GM21423 (cell line): ENCODE data around the gene ALDH5A1.
A peak's percentile ranks its signal among the peaks of the same experiment; 100 is the strongest.

Source experiments
- ATAC-seq: cut with Tn5 transposase; IDR thresholded peaks from one replicate; pipeline ENCODE4 v1.9.1; 2021; ENCODE audit warnings: mild to moderate bottlenecking, moderate library complexity; ENCODE audit not compliant: unreplicated experiment

ALDH5A1 gene

DNA sequence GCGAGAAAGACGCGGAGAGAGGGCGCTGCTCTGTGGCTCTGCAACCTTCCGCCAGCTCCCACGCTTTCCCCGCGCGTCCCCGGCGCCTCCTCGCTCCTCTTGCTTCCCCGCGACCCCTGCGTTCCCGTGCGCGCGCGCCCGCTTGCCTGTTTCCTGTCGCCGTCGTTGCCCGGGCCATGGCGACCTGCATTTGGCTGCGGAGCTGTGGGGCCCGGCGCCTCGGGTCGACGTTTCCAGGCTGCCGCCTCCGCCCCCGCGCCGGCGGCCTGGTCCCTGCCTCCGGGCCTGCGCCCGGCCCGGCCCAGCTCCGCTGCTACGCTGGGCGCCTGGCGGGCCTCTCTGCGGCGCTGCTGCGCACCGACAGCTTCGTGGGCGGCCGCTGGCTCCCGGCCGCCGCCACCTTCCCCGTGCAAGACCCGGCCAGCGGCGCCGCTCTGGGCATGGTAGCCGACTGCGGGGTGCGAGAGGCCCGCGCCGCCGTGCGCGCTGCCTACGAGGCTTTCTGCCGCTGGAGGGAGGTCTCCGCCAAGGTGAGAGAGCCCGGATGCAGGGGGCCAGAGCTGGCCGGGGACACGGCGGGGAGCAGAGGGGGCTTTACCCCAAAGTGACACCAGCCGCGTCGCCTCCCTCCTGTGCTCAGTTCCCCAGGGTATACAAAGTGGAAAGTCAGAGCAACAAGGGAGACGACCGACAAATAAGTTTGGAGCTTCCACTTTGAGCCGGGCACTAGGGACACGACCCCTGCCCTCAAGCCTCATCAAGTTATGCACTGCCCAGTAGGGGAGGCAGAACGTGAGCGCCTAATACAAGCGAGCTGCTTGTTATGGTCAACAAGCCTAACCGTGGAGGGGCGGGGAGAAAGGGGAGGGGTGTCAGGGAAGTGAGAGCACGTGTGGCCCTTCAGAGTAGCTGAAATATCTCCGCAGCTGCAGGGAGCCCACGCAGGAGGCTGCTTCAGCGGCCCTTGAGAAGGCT is at the start of gene ALDH5A1:
TSS of gene ALDH5A1 (plus strand) at position 149 of the 975 bp plus-strand sequence. CDS start at position 177, 28 bp downstream.
- ATAC-seq: peak; percentile 73

DNA sequence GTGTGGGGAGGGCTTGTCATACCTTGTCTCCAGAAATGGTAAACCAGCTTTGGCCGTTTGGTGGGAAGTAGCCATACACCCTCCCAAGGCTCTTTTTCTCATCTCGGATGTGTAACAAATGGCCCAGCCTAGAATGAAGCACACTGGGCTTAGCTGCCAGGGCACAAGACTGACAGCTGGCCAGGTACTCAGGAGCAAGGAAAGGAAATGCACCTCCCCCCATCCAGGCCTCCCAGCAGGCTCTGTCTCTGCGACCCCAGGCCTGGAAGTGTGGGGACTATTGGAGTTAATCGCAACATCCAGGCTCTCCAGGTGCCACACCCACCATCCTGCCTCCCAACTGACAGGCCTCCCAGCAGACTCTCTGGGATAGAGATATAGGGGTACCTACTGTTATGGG is 49.1 kb upstream of the ALDH5A1 start:
- no peak for ATAC-seq

DNA sequence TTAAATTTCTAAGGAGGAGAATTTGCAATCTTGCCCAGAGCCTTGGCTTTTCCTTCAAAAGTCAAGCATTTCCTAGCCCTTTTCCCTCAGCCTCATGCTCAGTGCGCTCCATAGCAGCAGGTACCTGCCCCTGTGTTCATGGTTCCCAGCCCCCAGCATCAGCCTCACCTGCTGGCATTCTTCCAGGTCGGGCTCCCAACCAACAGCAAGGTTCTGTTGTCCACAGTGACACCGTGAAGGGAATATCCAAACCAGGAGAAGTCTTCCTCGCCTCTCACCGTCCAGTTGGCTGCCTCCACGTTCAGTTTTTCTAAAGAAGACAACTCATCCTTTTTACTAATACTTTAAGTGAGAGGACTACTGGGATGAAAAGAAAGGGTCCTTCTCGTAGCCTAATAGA is 48.1 kb upstream of the ALDH5A1 start:
- no peak for ATAC-seq

DNA sequence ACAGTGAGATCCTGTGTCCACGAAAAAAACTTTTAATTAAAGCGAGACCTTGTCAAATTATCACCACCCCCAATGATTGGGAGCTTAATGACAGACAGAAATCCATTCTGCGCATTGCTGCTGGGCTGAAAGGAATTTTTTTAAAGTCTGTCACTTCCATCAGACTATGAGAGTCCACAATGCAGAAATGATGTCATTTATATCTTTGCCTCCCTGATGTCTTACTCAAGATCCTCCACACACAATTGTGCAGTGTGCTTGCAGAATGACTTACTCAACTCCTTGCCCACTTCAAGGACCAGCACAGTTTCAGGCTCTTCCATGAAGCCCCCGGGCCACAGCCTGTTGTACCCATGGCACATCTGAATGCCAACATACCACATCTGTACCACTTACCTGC is 46.4 kb upstream of the ALDH5A1 start:
- ATAC-seq: no peak

DNA sequence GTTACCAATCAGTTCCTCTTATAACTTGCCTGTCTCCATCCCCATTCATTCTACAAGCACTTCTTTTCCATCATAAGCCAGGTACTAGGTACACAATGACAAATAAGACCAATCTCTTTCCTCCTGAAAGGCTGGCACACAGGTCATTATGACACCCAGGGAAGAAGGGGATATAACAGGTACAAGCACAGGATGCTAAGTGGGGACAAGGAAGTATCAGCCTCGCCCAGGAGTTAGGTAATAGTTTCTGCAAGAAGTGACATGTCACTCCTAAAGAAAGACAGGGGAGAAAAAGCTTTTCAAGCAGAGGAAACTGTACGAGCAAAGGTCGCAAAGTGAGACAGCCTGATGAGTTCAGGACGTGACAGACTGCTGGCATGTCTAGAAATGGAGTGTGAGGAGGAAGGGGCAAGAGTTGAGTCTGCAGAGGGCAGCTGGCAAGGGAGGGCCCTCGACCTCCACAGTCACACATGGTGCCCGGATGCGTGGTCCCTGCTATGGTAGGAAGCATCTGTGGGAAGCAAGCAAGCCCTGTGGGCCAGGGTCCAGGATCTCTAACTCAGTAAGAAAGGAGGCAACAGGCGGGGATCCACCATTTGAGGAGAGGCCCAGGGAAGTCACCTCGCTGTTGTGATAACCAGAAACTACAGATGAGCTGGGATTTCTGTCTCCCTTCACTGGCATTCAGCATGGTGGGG is 45.8 kb upstream of the ALDH5A1 start:
- ATAC-seq: no peak

DNA sequence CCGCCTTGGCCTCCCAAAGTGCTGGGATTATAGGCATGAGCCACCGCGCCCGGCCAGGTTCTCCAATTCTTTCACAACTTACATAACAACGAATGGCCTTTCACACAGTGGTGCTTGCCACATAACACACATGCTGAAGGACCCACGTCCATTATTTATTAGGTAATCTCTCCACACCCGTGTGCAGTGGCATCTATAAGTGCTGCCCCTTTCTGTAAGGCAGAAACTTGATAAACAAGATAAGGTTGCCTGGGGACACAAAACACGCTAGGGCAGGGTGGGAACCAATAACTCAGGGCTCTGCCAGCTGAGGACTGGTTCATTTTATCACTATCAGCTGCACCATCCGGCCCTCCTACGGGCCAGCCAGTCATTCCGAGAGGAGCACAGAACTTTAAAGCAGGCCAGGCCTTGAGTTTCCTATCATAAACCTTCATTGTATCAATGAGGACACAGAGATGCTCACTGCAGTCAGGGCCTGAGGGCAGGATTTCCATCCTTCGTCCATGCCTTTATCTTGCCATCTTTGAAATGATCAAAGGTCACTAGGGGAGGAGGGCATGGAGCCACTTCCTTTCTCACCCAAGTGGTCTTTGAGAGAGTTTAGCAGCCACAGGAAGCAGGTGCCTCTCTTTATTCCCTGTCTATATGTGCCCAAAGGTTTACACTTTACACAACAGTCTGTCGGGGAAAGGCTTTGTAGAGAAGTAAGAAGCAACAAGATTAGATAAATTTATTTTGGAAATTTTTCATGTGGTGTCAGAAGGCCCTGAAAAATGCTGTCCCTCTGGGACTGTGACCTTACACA is 43.0 kb upstream of the ALDH5A1 start:
- ATAC-seq: no peak

DNA sequence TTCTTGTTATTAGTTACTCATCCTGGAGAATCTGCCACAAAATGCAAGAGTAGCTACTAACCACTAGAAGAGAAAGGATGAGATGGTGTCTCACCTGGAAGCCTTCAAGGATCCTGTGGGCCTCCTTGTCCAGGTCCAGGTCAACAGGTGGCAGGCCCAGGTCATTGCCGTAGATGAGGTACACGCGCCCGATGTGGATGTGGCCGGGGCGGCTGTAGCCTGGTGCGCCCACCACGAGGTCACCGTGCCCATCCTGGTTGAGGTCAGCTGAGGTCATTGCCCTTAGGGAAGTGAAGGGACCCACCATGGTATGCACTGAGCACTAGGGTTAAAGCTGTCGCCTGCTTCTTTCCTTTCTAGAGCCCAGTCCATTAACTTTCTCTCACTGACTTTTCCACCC is 40.8 kb upstream of the ALDH5A1 start:
- ATAC-seq: no peak

DNA sequence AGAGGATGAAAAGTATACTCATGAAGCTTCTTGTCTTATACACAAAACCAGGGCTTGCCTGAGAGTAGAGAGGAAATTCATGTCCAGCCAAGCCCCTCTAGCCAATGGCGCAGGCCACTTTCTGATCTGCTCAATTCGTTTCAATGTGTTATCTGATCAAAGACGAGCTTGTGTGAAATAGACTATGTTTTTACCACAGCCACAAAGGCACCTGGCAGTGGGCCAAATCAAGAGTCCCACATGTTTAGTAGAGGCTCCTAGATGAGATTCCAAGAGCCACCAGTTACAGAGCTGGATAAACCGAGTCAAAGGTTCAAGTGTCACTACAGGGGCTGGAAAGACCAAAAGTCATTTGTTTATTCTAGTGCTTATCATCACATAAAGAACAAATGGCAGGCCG is 40.3 kb upstream of the ALDH5A1 start:
- ATAC-seq: no peak

DNA sequence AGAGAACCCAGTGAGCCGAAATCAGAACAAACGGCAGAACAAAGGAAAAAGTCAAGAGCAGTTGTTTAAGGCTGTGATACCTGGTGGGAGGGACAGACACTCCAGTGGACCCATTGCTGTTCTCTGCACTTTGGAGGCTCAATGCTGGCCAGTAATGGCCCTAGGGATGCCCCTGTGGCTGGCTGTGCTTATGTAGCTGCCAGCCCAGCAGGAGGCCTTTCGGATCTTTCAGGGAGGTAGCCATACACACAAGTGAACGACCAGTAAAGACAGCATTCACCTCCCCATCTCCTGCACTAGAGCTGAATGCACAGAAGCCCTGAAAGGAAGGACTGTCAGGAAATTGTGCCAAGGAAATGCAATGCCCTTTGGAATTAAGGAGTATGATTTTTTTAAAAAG is 39.7 kb upstream of the ALDH5A1 start:
- no peak for ATAC-seq

DNA sequence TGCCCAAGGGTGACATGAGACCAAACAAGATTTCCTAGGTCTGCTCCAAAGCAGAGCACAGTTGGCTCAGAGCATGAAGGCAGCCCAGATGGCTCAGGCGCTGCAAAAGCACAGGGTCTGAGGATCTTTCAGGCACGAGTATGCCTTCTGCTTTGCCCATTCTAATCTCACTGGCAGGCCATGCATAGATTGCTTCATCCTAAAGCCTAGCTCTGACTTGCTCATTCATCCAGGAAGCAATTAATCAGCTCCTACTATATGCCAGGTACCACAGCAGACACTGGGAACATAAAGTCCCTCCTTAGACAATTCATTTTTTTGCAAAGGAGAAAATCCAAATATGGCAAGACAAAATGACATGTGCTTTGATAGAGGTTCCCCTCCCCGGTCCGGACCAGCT is 36.6 kb upstream of the ALDH5A1 start:
- no peak for ATAC-seq

DNA sequence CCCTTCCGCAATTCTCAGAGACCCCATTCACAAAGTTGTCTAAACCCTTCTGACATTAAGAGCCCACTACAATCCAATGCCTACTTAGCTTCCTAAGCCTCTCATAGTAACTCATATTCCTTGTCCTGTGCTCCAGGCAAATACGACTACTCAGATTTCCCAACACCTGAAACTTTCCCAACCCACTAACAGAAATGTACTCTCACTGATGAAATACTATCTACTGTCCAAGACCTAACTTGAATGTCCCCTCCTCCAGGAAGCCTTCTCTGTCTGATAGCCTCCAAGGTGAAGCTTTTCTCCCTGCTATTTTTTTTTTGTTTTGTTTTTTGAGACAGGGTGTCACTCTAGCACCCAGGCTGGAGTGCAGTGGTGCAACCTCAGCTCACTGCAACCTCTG is 35.8 kb upstream of the ALDH5A1 start:
- ATAC-seq: no peak

DNA sequence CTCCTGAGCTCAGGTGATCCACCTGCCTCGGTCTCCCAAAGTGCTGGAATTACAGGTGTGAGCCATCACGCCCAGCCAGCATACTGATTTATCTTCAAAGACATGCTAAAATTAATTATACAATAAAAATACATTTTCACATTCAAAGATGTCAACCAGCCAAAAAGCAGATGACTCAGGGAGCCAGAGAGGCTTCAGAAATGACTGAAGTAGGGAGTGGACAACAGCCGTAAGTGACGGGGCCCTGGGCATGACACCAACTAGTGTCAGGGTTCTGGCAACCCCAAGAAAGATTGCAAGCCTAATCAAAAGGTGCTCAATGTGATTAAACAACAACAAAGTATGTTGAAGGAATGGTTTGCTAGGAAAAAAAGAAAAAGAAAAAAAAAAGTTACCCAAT is 33.8 kb upstream of the ALDH5A1 start:
- no peak for ATAC-seq

DNA sequence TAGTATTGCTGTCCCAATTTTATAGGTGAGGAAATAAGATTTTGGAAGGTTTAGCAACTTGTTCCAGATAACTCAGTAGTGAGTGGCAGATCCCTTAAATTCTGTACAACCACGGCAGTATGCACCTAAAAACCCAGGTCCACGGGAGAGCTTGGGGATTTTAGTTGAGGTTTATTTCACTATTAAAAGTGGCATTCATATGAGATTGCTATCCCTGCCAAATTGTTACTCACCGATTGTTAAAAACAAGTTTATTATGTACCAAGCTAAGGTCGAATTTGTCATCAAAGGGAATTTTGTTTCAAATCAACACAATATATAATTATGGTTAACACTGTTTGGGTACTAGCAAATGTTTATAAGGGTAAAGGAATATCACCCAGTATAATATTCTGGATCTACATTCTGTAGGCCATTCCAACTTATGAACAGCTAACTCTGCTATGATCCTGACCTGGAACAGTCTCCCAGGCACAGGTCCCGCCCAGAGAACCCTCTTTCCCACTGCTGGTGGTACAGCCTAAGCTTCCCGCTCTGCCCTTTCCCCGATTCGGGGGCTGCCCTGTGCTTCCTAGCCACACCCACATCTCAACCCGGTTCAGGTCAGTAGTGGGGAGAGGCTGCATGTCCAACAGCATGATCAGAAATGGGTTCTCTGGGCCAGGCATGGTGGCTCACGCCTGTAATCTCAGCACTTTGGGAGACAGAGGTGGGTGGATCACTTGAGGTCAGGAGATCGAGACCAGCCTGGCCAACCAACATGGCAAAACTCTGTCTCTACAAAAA is 30.3 kb upstream of the ALDH5A1 start:
- ATAC-seq: no peak

DNA sequence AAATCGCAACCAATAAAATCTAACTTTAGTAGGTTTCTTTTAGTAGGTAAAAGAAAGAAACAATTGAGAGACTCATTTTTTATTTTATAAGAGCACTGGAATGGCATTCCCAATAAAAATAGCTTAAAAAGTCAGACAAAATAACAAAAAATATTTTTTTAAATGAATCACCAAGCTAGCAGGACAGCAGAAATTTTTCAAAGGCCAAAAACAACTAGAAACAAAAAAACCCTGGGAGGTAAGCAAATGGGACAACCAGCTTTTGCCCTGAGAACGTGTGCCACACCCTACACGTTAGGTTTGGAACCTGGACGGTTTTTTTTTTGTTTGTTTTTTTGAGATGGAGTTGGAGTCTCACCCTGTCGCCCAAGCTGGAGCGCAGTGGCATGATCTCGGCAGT is 25.0 kb upstream of the ALDH5A1 start:
- no peak for ATAC-seq

DNA sequence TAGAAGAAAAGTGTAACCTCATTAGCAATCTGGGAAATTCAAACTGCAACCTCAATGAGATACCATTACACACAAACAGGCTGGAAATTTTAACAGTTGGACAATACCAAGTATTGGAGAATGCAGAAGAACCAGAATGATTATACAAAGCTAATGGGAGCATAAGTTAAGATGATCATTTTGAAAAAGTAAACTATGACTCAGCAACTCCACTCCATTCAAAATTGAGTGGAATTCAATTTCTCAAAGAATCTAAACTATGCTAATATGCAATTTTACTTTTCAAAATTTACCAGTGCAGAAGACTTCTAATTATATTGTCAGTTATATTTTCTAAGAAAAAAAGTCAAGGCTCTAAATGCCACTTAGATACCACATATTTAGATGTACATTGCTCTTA is 22.6 kb upstream of the ALDH5A1 start:
- no peak for ATAC-seq

DNA sequence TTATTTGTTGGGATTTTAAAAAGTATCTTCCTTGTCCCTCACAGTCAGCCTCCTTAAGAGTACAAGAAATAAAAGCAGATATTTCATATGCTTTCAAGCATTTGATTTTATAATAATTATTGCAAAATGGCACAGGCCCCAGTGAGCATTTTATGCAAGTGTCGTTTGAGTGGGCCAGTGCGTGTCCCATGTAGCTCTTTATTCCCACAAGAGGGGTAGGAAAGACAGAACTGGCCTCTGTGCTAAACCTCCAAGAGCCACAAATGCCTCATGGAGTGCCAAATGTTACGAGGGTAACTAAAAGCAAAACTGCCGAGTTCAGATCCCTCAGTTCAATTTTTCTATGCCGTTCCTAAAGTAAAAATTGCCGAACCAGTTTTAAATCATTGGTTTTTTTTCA is 18.1 kb upstream of the ALDH5A1 start:
- no peak for ATAC-seq

DNA sequence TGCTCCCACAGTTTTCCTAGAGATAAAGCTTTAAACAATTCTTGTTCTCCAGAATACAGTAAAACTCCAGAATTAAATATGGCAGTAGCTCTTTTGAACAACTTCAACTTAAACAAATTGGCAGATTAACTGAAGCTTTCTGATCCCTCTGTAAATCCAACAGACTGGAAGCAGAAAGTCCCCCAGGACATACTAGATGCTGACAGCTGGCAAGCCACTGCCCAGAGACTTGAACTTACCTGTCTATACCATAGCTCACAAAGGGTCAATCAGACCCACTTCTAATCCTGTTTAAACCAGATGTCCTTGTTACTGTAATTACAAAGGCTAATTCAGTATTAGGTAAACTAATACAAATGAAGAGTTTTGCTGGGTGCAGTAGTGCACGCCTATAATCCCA is 17.7 kb upstream of the ALDH5A1 start:
- ATAC-seq: no peak

DNA sequence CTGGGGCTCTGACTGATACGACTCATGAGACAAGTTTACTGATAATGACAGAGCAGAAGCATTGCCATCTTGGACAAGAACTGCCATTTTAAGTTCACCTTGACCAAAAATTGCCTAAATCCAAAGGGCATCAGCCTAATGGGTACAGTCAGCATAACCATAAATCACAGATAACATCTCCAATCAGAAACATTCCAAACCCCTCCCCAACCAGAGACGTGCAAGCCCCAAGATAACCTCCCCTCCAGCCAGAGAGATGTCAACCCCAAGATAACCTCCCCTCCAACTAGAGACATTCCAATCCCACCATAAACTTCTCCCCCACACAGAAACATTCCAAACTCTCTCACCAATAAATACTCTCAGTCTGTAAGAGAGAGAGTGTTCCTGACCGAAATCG is 15.9 kb upstream of the ALDH5A1 start:
- no peak for ATAC-seq

DNA sequence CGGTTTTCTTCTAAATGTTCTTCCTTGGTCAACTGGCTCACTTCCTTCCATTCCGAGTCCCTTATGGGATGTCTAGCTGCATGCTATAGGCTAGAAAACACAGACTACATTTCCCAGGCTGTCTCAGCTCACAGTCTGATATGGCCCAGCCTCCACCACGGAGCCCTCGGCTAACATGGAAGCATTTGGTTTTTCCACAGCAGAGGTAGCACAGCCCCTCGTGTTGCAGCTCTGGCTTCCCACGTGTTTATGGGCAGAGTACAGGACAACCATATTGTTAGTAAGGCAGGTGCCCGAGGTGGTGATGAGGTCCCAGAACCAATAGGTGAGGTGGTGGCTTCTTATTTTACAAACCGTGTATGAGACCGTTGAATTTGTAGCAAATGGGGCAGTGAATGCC is 14.1 kb upstream of the ALDH5A1 start:
- ATAC-seq: no peak

DNA sequence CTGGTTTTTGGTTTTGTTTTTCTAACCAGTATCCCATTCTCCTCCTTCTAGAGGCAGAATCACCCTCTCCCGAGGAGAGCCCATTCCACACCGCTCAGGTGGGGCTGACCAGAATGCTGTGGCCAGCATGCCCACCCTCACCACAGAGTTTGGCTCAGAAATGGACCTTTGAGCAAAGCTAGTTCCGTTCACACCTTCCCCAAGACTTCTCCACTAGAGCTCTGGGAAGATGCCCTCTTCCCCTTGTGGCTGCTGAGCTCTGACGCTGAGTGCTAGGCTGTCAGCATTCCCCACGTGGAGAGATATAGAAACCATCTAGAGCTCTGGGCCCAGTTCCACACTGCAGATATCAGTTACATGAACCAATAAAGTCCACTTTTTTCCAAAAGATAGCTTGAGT is 13.3 kb upstream of the ALDH5A1 start:
- ATAC-seq: no peak
